KOPT-K1 (cell line): ENCODE measurements around the gene DNAH1.
"Not testable (repeated sequence)": the region's sequence is repeated elsewhere in the genome, so short reads cannot be mapped to it uniquely, and the experiment has no call there.

Experiments
- H3K27ac ChIP-seq: fragments of 200-600 bp; sonication (generic); 2 replicates; pipeline ENCODE4 v1.5.1; 2016; ENCODE audit warnings: antibody characterized with exemption, mild to moderate bottlenecking, low read depth, low read length; ENCODE audit not compliant: poor library complexity, severe bottlenecking
- H3K36me3 ChIP-seq: fragments of 200-600 bp; sonication (generic); 2 replicates; pipeline ENCODE4 v1.5.1; 2017; ENCODE audit warnings: antibody characterized with exemption, mild to moderate bottlenecking, low read length, moderate library complexity; ENCODE audit not compliant: insufficient read depth
- H3K9me3 ChIP-seq: fragments of 200-600 bp; sonication (generic); 2 replicates; pipeline ENCODE4 v1.5.1; 2017; ENCODE audit warnings: antibody characterized with exemption, low read length, mild to moderate bottlenecking; ENCODE audit not compliant: insufficient read depth, poor library complexity, severe bottlenecking

The DNAH1 gene

GRCh38 chr3:52284051-52284450, 32.1 kb upstream of the DNAH1 start:
- not testable (repeated sequence) for H3K27ac ChIP-seq, H3K36me3 ChIP-seq, H3K9me3 ChIP-seq

GRCh38 chr3:52286777-52287110, 29.4 kb upstream of the DNAH1 start:
- H3K27ac ChIP-seq = peak overlapping the region; percentile 98
- H3K9me3 ChIP-seq = no peaks in the 10 kb centered on the region
- H3K36me3 ChIP-seq = peaks cover 13% of the 10 kb centered on the region; the same call in 1 of the 2 replicates

DNA sequence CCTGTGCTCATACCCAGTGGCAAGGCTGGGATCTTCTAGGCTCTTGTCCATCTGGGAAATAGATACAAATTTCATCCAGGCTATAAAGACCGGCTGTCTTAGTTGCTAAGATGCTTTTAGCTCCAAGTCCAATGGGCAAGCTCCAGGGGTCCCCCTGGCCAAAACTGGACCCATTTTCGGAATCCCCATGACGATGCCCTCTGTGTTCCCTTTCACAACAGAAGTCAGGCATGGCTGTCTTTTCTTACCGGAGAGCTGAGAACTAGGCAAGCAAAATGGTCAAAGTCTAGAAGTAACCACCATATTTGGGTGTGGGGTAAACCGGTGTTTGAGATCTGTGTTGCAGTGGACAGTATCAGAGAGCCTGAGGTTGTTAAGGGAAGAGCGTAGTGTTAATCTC, 27.4 kb upstream of the DNAH1 start:
- peaks cover 33% of the 10 kb centered on the region; the same call in 1 of the 2 replicates for H3K36me3 ChIP-seq
- peak overlapping the region; percentile 98 for H3K27ac ChIP-seq
- no peaks in the 10 kb centered on the region for H3K9me3 ChIP-seq

DNA sequence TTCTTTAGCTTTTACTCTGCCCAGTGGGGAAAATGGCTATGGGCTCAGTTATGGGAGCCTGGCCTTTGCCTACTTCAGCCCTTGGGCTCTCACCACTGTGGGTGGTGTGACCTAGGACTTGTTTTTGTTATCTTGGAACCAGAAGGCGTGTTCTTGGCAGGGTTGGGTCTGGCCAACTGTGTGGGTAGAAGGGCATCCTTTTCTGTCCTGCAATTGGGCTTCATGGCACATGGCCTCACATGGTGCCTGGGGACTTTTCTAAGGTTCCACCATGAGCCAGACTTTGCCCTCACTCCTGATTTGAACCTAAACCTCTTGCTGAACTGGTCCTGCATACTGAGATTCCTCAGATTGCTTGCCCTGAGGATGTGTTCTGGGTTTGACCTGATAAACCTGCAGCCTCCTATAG, 26.8 kb upstream of the DNAH1 start:
- Histone ChIP-seq H3K27ac (no peak overlapping the region), H3K9me3 (no peaks in the 10 kb centered on the region), H3K36me3 (peaks cover 37% of the 10 kb centered on the region; the same call in 1 of the 2 replicates)

DNA sequence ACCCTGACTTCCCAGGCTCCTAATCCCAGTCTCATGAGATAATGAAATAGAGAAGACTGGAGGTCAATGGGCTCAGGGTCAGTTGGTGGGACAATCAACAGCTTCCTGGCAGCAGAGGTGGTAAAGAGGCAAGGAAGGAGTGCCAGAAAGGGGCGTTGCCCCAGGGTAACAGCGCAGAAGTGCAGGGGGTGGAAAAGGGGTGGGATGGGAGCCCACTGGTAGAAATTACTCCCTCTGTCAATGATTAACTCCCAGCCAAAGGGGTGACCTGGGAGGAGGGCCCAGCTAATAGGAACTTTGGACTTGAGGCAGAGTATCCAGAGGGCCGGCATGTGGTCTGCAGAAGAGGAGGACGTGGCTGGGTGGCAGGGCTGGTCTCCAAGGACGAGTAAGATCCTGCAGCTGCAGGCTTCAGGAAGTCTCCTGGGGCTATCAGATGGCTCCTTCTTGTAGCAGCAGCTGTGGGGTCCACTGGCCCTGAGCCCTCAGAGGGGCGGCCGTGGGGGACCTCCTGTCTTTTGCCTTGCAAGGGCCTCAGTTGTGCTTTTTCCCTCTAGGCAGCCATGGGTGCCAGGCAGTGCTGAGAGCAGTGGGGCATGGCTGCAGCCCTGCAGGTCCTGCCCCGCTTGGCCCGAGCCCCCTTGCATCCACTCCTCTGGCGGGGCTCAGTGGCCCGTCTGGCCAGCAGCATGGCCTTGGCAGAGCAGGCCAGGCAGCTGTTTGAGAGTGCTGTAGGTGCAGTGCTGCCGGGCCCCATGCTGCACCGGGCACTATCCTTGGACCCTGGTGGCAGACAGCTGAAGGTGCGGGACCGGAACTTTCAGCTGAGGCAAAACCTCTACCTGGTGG, 26.1 kb upstream of the DNAH1 start:
- no peak overlapping the region for H3K27ac ChIP-seq
- peaks cover 37% of the 10 kb centered on the region; the same call in 1 of the 2 replicates for H3K36me3 ChIP-seq
- H3K9me3 ChIP-seq = no peaks in the 10 kb centered on the region

DNA sequence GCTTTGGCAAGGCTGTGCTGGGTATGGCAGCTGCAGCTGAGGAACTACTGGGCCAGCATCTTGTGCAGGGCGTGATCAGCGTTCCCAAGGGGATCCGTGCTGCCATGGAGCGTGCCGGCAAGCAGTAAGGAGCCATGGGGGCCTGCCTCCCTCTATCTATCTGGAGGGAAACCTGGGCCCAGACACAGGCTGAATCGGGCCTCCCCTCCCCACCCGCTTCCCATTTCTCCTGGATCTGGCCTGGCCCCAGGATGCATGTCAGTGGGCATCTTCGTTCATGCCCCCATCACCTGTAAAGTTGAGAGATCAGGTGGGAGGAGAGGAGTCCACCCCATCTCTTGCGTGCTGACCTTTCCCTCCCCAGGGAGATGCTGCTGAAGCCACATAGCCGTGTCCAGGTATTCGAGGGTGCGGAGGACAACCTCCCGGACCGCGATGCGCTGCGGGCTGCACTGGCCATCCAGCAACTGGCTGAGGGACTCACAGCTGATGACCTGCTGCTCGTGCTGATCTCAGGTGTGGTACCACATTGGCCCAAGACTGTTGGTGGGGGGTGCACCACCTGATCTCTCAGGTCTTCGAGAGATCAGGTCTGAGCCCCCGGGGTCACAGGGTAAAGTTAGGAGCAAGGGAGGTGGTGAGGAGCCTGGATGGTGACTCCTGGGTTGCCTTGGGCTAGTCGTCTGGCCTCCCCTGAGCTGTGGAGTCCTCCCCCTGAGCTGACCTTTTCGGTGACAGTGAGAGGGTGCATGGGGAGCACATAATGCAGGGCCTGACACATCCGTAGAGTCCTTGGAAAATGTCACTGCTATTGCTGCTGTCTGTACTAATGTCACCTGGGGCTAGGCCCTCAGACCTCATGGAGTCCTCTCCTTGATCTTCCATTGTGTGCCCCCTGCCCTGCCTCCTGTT, 25.3 kb upstream of the DNAH1 start:
- Histone ChIP-seq H3K9me3 (no peaks in the 10 kb centered on the region), H3K36me3 (peaks cover 37% of the 10 kb centered on the region; the same call in 1 of the 2 replicates), H3K27ac (no peak overlapping the region)

DNA sequence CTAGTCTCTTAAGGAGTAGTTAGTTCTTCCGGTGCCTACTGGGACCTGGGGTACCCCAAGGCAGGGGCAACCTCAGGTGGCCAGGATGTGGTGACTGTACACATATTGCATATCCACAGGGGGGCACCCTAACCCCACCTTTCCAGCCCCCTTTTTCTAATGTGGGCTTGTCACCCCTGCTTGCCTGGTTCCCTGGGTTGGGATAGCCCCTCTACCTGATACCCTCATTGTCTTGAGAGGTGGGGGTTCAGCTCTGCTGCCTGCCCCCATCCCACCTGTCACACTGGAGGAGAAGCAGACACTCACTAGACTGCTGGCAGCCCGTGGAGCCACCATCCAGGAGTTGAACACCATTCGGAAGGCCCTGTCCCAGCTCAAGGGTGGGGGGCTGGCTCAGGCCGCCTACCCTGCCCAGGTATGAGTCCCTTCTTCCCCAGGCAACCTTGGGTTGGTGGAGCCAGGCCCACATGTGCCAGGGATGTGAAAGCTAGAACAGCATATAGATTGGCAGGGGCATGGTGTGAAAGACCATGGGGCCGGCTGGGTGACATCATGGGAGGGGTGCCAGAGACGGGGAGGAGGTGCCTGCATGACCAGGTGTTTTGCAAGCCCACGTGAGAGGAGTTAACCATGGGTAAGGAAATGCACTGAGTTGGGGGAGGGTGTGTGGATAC, 24.5 kb upstream of the DNAH1 start:
- Histone ChIP-seq H3K36me3 (peaks cover 37% of the 10 kb centered on the region; the same call in 1 of the 2 replicates), H3K9me3 (no peaks in the 10 kb centered on the region), H3K27ac (no peak overlapping the region)

DNA sequence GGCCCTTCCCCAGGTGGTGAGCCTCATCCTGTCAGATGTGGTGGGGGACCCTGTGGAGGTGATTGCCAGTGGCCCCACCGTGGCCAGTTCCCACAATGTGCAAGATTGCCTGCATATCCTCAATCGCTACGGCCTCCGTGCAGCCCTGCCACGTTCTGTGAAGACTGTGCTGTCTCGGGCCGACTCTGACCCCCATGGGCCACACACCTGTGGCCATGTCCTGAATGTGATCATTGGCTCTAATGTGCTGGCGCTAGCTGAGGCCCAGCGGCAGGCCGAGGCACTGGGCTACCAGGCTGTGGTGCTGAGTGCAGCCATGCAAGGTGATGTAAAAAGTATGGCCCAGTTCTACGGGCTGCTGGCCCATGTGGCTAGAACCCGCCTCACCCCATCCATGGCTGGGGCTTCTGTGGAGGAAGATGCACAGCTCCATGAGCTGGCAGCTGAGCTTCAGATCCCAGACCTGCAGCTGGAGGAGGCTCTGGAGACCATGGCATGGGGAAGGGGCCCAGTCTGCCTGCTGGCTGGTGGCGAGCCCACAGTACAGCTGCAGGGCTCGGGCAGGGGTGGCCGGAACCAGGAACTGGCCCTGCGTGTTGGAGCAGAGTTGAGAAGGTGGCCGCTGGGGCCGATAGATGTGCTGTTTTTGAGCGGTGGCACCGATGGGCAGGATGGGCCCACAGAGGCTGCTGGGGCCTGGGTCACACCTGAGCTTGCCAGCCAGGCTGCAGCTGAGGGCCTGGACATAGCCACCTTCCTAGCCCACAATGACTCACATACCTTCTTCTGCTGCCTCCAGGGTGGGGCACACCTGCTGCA, 23.7 kb upstream of the DNAH1 start:
- no peak overlapping the region for H3K27ac ChIP-seq
- H3K36me3 ChIP-seq = peaks cover 37% of the 10 kb centered on the region; the same call in 1 of the 2 replicates
- H3K9me3 ChIP-seq = no peaks in the 10 kb centered on the region

DNA sequence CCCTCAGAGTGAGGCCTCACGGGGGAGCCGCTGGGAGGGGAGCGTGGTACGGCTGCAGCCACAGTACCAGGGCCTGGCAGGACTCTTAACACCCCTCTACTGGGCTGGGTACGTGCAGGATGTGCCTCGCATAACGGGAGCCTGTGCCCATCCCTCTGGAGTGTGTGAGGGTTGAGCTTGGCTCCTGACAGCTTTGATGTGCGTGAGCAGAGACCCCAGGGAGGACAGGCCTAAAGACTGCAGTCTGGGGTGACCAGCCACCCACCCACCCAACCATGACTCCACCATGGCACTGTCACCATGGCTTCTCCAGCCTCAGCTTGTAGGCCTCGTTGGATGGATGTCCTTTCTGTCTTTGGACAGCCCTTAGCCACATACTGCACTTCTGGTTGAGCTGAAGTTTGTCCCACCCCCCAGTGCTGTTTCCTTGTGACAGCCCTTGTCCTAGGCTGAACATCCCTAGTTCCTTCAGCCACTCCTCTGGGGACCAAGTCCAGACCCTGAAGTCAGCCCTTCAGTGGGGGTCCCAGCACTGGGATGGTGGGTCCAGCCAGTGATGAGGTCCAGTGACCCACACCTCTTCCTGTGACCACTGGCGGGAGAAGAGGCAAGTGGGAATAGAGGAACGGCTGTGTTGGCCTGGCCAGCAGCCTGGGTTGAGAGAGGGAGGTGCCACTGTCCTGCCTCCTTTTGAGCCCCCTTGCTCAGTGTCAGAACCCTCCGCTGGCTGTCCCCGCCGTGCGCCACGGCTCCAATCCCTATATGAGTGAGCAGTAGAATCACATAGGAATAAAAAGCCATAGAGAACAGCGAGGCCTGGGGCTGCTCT, 22.4 kb upstream of the DNAH1 start:
- Histone ChIP-seq H3K9me3 (no peaks in the 10 kb centered on the region), H3K36me3 (peaks cover 37% of the 10 kb centered on the region; the same call in 1 of the 2 replicates), H3K27ac (no peak overlapping the region)

GRCh38 chr3:52294320-52295150, 21.6 kb upstream of the DNAH1 start:
- Histone ChIP-seq H3K36me3 (peaks cover 37% of the 10 kb centered on the region; the same call in 1 of the 2 replicates), H3K9me3 (no peaks in the 10 kb centered on the region), H3K27ac (no peak overlapping the region)

DNA sequence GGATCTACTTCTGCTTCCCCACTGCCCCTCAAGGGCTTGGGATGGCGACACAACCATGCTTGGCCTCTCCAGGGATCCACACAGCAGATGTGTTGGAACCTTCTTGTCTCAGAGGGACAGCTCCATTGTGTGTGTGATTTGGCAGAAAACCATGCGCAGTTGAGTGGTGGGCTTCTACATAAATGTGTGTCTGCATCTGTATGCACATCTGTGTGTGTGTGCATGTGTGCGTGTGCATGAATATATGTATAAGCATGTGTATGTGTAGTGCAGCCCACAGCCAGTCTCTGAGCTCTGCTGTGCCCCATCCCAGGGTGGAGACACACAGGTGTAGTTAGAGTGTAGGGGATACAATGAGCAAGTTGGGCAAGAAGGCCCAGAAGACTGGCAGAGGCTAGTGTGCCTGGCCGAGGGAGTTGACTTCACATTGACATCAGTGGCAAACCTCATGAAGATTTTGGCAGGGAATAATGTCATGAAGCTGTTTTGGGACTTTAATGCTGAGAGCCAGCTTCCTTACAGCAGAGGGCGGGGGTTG, 20.4 kb upstream of the DNAH1 start:
- Histone ChIP-seq H3K27ac (no peak overlapping the region), H3K36me3 (peaks cover 34% of the 10 kb centered on the region; the same call in 1 of the 2 replicates), H3K9me3 (no peaks in the 10 kb centered on the region)

GRCh38 chr3:52297242-52298148, 18.6 kb upstream of the DNAH1 start:
- no peaks in the 10 kb centered on the region for H3K9me3 ChIP-seq
- no peak overlapping the region for H3K27ac ChIP-seq
- peaks cover 16% of the 10 kb centered on the region; the same call in 1 of the 2 replicates for H3K36me3 ChIP-seq
